Measurements from ENCODE around the gene POC1B. TPM values are rescaled to one million over a fixed set of nuclear protein-coding genes. Genes with fewer than 3 reads are reported as not detected.

The POC1B gene
- total and polyA plus RNA-seq, 5 donors: 5.4 to 13.1 (median 8.1) TPM

DNA sequence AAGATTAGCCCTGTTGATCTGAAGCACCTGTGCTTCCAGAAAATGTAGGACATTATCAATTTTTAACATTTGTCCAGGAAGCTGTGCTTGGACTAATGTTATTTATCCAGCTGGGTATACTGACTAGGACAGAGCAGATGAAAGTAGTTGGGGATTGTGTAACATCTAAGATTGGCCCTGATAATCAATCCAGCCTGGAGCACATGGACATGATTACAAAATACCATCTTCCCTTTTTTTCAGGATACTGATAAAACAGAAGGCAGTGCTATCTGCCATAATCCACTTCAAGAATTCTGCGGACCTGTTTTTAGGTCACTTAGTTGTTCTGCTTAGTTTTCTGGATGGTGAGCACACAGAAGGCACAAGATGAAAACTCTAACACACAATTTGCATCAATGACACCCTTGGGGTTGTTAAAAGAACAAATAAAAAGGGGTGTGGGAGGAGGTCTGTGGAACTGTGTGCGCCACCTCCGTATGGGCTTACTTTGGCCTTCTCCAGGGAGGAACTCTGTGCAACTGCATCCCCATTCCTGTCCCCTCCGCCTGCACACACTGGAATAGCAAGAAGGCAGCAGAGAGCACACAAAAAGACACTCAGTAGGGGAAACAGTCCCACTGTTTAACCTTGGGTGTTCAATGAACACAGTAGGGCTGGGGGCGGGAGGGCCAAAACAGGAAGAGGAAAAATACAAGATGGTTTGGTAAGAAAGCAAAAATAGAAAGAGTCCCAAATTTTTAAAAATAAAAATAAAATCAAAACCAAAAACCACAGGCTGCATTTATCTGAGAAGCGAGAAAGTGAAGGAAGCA lies 142.4 kb downstream of the POC1B start:
- peak; percentile 16 to 32 for ATAC-seq
- peaks cover 9% of the 10 kb centered on the region for H3K4me1 ChIP-seq (ENCODE audit: control insufficient read depth, insufficient read depth, low read length)
- peak overlapping the region; percentile 72 for H3K27ac ChIP-seq (ENCODE audit: low read length)
- intact Hi-C loops (cut with DNase I): no loop called here
- no peaks in the 10 kb centered on the region for H3K27me3 ChIP-seq (ENCODE audit: control insufficient read depth, insufficient read depth)
- WGBS: 74% methylated on average over 6 of the region's 6 CpGs
- H3K4me3 ChIP-seq (ENCODE audit: low read length): no peak overlapping the region
- no peak for DNase-seq
- H3K9me3 ChIP-seq (ENCODE audit: control insufficient read depth, low read length): no peaks in the 10 kb centered on the region

DNA sequence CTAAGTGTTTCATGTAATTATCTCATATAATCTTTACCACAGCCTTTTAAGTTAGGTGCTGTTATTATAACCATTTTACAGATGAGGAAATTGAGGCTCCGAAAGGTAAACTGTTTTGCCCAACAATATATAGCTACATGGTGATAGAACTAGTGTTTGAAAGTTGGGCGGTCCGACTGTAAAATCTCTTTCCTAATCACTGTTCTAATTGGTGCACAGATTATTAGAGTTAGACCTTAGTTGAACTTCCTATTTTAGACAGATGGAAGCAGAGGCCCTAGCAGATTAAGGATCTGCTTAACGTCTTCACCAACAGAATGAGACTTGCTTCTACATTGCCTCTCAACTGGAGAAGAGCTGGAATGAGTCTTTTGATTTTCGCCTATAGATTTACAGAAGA lies 143.5 kb downstream of the POC1B start:
- H3K27ac ChIP-seq (ENCODE audit: low read length): no peak overlapping the region
- peaks cover 9% of the 10 kb centered on the region for H3K4me1 ChIP-seq (ENCODE audit: control insufficient read depth, insufficient read depth, low read length)
- H3K9me3 ChIP-seq (ENCODE audit: control insufficient read depth, low read length): no peaks in the 10 kb centered on the region
- ATAC-seq (no peak), DNase-seq (no peak)
- no peaks in the 10 kb centered on the region for H3K27me3 ChIP-seq (ENCODE audit: control insufficient read depth, insufficient read depth)
- 76% methylated on average over 5 of the region's 5 CpGs for WGBS
- intact Hi-C loops (cut with DNase I): no loop called here
- H3K4me3 ChIP-seq (ENCODE audit: low read length): no peak overlapping the region

- DNase-seq: no peak
- intact Hi-C loops (cut with DNase I): no loop called here
- H3K27ac ChIP-seq (ENCODE audit: low read length): no peak overlapping the region
- no peak overlapping the region for H3K4me3 ChIP-seq (ENCODE audit: low read length)
- whole genome bisulfite sequencing: 76% methylated on average over 5 of the region's 5 CpGs
- no peaks in the 10 kb centered on the region for H3K9me3 ChIP-seq (ENCODE audit: control insufficient read depth, low read length)
- no peak for ATAC-seq
- H3K4me1 ChIP-seq (ENCODE audit: control insufficient read depth, insufficient read depth, low read length): peaks cover 6% of the 10 kb centered on the region
- H3K27me3 ChIP-seq (ENCODE audit: control insufficient read depth, insufficient read depth): no peaks in the 10 kb centered on the region
Observed at GRCh38 chr12:89379839-89380467, 145.9 kb downstream of the POC1B start.

DNA sequence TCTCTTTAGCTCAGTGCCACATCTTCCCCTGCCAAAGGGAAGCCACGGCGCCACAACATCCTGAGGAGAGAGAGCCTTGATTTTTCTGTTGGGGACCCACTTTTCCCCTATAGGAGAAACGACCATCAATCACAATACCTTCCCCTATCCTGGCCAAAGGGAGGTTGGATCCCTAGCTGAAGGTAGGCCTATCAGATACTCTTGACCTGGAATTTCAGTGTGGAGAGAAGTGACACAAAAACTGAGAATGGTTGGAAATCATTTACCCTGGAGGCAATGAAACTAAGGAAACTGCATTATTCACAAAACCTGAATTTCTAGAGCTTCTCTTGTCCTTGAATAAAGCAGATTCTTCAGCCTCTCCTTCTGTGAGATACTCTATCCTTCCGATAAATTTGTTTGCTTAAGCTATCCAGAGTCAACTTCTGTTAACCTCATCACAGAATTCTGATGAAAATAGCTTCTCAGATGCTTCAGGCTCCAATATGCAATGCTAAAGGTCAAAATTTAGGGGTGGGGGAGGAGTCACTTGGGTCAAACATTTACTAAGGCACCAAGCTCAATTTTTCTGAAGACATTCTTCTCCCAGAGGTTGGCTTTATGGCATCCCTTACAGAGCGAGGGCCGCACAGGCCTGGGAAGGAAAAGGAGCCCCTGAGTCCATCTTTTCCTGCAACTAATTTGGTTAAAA lies 146.6 kb downstream of the POC1B start:
- ATAC-seq: no peak
- no peak for DNase-seq
- no peaks in the 10 kb centered on the region for H3K9me3 ChIP-seq (ENCODE audit: control insufficient read depth, low read length)
- H3K4me1 ChIP-seq (ENCODE audit: control insufficient read depth, insufficient read depth, low read length): peaks cover 4% of the 10 kb centered on the region
- WGBS: 72% methylated on average over 6 of the region's 6 CpGs
- H3K27me3 ChIP-seq (ENCODE audit: control insufficient read depth, insufficient read depth): no peaks in the 10 kb centered on the region
- intact Hi-C loops (cut with DNase I): no loop called here
- H3K4me3 ChIP-seq (ENCODE audit: low read length): no peak overlapping the region
- H3K27ac ChIP-seq (ENCODE audit: low read length): no peak overlapping the region

DNA sequence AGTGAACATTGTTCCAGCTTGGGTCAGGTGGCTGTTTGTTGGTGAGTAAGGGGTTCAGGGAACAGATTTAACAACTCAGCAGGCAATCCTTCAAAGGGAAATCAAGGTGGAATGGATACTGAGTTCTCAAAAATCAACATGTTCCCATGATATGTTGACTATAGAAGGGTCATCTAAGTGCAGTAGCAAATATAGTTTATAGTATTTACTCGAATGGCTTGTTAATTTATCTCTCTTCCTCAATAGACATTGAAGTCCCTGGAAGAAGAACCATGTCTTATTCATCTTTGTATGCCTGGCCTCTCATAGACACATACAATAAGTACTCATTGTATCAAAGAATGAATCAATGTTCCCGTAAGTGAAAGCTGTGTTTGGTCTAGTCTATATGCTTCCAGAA lies 149.0 kb downstream of the POC1B start:
- DNase-seq (no peak), ATAC-seq (no peak)
- H3K27me3 ChIP-seq (ENCODE audit: control insufficient read depth, insufficient read depth): no peaks in the 10 kb centered on the region
- H3K27ac ChIP-seq (ENCODE audit: low read length): no peak overlapping the region
- WGBS: 89% methylated on average over 2 of the region's 2 CpGs
- peaks cover 4% of the 10 kb centered on the region for H3K4me1 ChIP-seq (ENCODE audit: control insufficient read depth, insufficient read depth, low read length)
- intact Hi-C loops (cut with DNase I): no loop called here
- no peak overlapping the region for H3K4me3 ChIP-seq (ENCODE audit: low read length)
- no peaks in the 10 kb centered on the region for H3K9me3 ChIP-seq (ENCODE audit: control insufficient read depth, low read length)

- no peak for ATAC-seq
- Histone ChIP-seq H3K9me3 (ENCODE audit: control insufficient read depth, low read length) (no peaks in the 10 kb centered on the region), H3K4me3 (ENCODE audit: low read length) (no peak overlapping the region), H3K27me3 (ENCODE audit: control insufficient read depth, insufficient read depth) (no peaks in the 10 kb centered on the region), H3K27ac (ENCODE audit: low read length) (no peak overlapping the region), H3K4me1 (ENCODE audit: control insufficient read depth, insufficient read depth, low read length) (peaks cover 4% of the 10 kb centered on the region)
- intact Hi-C loops (cut with DNase I): no loop called here
- no peak for DNase-seq
- WGBS: 58% methylated on average over 1 of the region's 1 CpG
Observed at GRCh38 chr12:89376202-89376529, 149.7 kb downstream of the POC1B start.

DNA sequence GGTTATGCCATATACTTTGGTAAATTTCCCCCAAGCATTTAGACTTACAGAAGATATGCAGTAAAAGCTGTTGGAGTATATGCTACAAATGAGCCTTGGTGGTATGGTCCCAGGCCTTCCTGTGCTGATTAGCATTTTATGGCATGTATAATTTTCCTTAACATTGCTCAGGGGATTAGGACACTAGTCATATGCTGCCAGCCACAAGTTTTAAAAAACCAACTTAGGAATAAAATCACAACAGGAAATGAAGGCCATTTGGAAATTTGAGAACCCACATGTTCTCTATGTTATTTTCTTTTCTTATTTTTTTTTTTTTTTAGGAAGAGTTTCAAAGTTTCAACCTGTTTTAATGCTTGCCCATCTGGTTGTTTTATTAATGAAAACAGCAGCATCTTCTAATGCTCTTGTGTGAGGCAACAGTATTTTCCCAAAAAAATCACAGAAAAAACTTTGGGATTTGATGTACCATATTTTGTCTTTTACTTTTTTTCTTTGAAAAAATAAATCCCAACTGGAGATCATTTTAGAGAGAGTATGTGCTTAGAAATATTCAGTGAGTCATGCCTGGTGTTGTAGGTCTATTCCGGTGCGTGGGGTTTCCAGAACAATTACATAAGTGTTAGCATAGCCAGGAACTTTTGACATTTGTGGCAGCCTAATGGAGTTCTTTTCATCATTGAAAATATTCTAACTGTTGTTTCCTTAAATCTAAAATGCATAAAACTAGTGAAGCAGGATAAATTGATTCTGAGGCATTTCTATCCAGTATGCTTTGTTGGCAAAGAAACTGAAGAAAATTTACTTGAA lies 151.9 kb downstream of the POC1B start:
- Histone ChIP-seq H3K9me3 (ENCODE audit: control insufficient read depth, low read length) (no peaks in the 10 kb centered on the region), H3K4me3 (ENCODE audit: low read length) (no peak overlapping the region), H3K4me1 (ENCODE audit: control insufficient read depth, insufficient read depth, low read length) (peaks cover 4% of the 10 kb centered on the region), H3K27ac (ENCODE audit: low read length) (peak overlapping the region; percentile 34), H3K27me3 (ENCODE audit: control insufficient read depth, insufficient read depth) (no peaks in the 10 kb centered on the region)
- DNase-seq: no peak
- WGBS: 22% methylated on average over 2 of the region's 2 CpGs
- peak; percentile 82 to 83 for ATAC-seq
- intact Hi-C loops (cut with DNase I): no loop called here

GRCh38 chr12:89372584-89373370 lies 153.1 kb downstream of the POC1B start:
- H3K27ac ChIP-seq (ENCODE audit: low read length): peak overlapping the region; percentile 16
- ATAC-seq (peak; percentile 41 to 50), DNase-seq (no peak)
- H3K4me3 ChIP-seq (ENCODE audit: low read length): no peak overlapping the region
- H3K27me3 ChIP-seq (ENCODE audit: control insufficient read depth, insufficient read depth): no peaks in the 10 kb centered on the region
- WGBS: 59% methylated on average over 6 of the region's 6 CpGs
- H3K9me3 ChIP-seq (ENCODE audit: control insufficient read depth, low read length): no peaks in the 10 kb centered on the region
- peaks cover 4% of the 10 kb centered on the region for H3K4me1 ChIP-seq (ENCODE audit: control insufficient read depth, insufficient read depth, low read length)
- intact Hi-C loops (cut with DNase I): no loop called here

DNA sequence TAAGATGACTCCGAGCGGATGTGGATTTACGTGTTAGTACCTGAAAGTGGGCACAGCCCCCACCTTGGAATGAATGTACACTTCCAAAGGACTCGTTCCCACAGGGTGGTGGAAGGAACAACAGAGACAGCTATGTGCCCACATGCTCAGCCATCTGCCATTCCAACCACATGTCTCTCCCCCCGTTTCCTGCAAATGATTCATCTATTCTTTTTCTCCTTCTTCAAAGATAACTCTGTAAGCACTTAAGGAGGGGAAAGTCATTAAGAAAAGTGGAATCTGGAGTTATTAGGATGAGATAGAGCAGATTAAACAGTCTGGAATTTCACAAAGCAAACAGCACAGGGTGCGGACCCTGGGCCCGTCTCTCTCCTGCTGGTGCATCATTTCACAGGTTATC lies 155.0 kb downstream of the POC1B start:
- DNase-seq: no peak
- no peak for ATAC-seq
- Histone ChIP-seq H3K4me1 (ENCODE audit: control insufficient read depth, insufficient read depth, low read length) (peaks cover 4% of the 10 kb centered on the region), H3K4me3 (ENCODE audit: low read length) (no peak overlapping the region), H3K27ac (ENCODE audit: low read length) (no peak overlapping the region), H3K27me3 (ENCODE audit: control insufficient read depth, insufficient read depth) (no peaks in the 10 kb centered on the region), H3K9me3 (ENCODE audit: control insufficient read depth, low read length) (no peaks in the 10 kb centered on the region)
- 80% methylated on average over 7 of the region's 7 CpGs for WGBS
- intact Hi-C loops (cut with DNase I): no loop called here

- H3K27me3 ChIP-seq (ENCODE audit: control insufficient read depth, insufficient read depth): no peaks in the 10 kb centered on the region
- H3K9me3 ChIP-seq (ENCODE audit: control insufficient read depth, low read length): no peaks in the 10 kb centered on the region
- ATAC-seq: no peak
- no peak overlapping the region for H3K4me3 ChIP-seq (ENCODE audit: low read length)
- intact Hi-C loops (cut with DNase I): no loop called here
- peaks cover 4% of the 10 kb centered on the region for H3K4me1 ChIP-seq (ENCODE audit: control insufficient read depth, insufficient read depth, low read length)
- no peak for DNase-seq
- H3K27ac ChIP-seq (ENCODE audit: low read length): no peak overlapping the region
- WGBS: 69% methylated on average over 3 of the region's 3 CpGs
Observed at GRCh38 chr12:89370421-89370831, 155.4 kb downstream of the POC1B start.
